Neural cell (in vitro differentiated cells): ENCODE data around the gene CASZ1.

ENCODE experiments used
- CTCF ChIP-seq: fragments of 450-650 bp; IDR thresholded peaks from 2 replicates; pipeline ENCODE4 v1.5.1; 2014; ENCODE audit warnings: antibody characterized with exemption, mild to moderate bottlenecking, moderate library complexity; ENCODE audit not compliant: poor library complexity, severe bottlenecking
- POLR2AphosphoS5 ChIP-seq: IDR thresholded peaks from 2 replicates; pipeline ENCODE4 v1.6.1; 2012

GRCh38 chr1:10665930-10666850, 130.3 kb downstream of the CASZ1 start:
- TF ChIP-seq CTCF (no peak), POLR2AphosphoS5 (no peak)
